ENCODE measurements around the gene PITPNC1. TPM values are rescaled to one million over a fixed set of nuclear protein-coding genes. Genes with fewer than 3 reads are reported as not detected.
"Not testable (repeated sequence)": the region's sequence is repeated elsewhere in the genome, so short reads cannot be mapped to it uniquely, and the experiment has no call there.

Gene PITPNC1
- total RNA-seq, 1 donor from 2014 or later = 8.1 TPM

GRCh38 chr17:67491009-67491680 lies 114.1 kb downstream of the PITPNC1 start:
- no peaks in the 10 kb centered on the region for H3K27me3 ChIP-seq
- H3K27ac ChIP-seq = peak overlapping the region; percentile 69
- no peaks in the 10 kb centered on the region for H3K9me3 ChIP-seq
- peaks cover 41% of the 10 kb centered on the region for H3K4me1 ChIP-seq
- peak overlapping the region in 1 of 2 donors; percentile 16 for H3K4me3 ChIP-seq
- TF ChIP-seq POLR2A (IDR thresholded peaks at IDR 0.05) = no peak
- TF ChIP-seq POLR2AphosphoS5 (IDR thresholded peaks at IDR 0.05; ENCODE audit: insufficient read depth in 1 of 2, low read depth in 1 of 2) = peak; percentile 29 to 94
- no peaks in the 10 kb centered on the region for H3K36me3 ChIP-seq
- intact Hi-C loops (cut with DNase I) = no loop called here
- peak in 1 of 2 donors; percentile 94 for DNase-seq (ENCODE audit: extremely low spot score in 2 of 2)

GRCh38 chr17:67491681-67492024 lies 114.6 kb downstream of the PITPNC1 start:
- H3K27ac ChIP-seq = peak overlapping the region; percentile 69
- H3K4me3 ChIP-seq = no peak overlapping the region
- DNase-seq (ENCODE audit: extremely low spot score in 2 of 2) = peak in 1 of 2 donors; percentile 77

DNA sequence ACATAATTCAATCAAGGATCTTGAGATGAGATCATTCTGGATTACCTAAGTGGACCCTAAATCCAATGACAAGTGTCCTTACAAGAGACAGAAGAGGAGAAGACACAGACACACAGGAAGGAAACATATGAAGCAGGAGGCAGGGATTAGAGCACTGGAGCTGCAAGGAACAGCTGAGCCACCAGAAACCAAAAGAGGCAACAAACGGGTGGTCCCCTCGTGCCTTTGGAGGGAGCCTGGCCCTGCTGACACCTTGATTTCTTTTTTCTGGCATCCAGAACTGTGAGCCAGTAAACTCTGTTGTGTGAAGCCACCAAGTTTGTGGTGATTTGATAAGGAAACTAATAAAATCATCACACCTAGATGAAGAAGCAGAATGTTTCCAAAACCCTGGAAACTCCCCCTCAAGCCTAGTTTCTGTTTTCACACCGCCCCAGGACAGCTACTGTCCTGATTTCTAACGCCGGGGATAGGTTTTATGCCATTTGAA lies 115.2 kb downstream of the PITPNC1 start:
- H3K4me3 ChIP-seq = peak overlapping the region in 1 of 2 donors; percentile 1
- peak overlapping the region; percentile 15 for H3K27ac ChIP-seq
- no peak for TF ChIP-seq POLR2AphosphoS5 (IDR thresholded peaks at IDR 0.05; ENCODE audit: insufficient read depth in 1 of 2, low read depth in 1 of 2)
- no peak for TF ChIP-seq CTCF (IDR thresholded peaks at IDR 0.05)
- TF ChIP-seq POLR2A (IDR thresholded peaks at IDR 0.05) = no peak
- peaks cover 36% of the 10 kb centered on the region for H3K4me1 ChIP-seq
- H3K9me3 ChIP-seq = no peaks in the 10 kb centered on the region
- DNase-seq (ENCODE audit: extremely low spot score in 2 of 2) = peak in 1 of 2 donors; percentile 58
- intact Hi-C loops (cut with DNase I) = no loop called here
- no peaks in the 10 kb centered on the region for H3K27me3 ChIP-seq
- no peaks in the 10 kb centered on the region for H3K36me3 ChIP-seq

More at GRCh38 chr17:67491681-67492024, 114.6 kb downstream of the PITPNC1 start:
- no peak for TF ChIP-seq CTCF (IDR thresholded peaks at IDR 0.05)
- no peak for TF ChIP-seq POLR2AphosphoS5 (IDR thresholded peaks at IDR 0.05; ENCODE audit: insufficient read depth in 1 of 2, low read depth in 1 of 2)
- no peak for TF ChIP-seq POLR2A (IDR thresholded peaks at IDR 0.05)
- intact Hi-C loops (cut with DNase I) = no loop called here
- Histone ChIP-seq H3K9me3 (no peaks in the 10 kb centered on the region), H3K27me3 (no peaks in the 10 kb centered on the region), H3K36me3 (no peaks in the 10 kb centered on the region), H3K4me1 (peaks cover 41% of the 10 kb centered on the region)

- TF ChIP-seq POLR2A (IDR thresholded peaks at IDR 0.05) (no peak), POLR2AphosphoS5 (IDR thresholded peaks at IDR 0.05; ENCODE audit: insufficient read depth in 1 of 2, low read depth in 1 of 2) (no peak), CTCF (IDR thresholded peaks at IDR 0.05) (no peak)
- peak overlapping the region in 1 of 2 donors; percentile 1 for H3K4me3 ChIP-seq
- intact Hi-C loops (cut with DNase I) = no loop called here
- H3K9me3 ChIP-seq = no peaks in the 10 kb centered on the region
- H3K4me1 ChIP-seq = peaks cover 29% of the 10 kb centered on the region
- no peaks in the 10 kb centered on the region for H3K36me3 ChIP-seq
- no peaks in the 10 kb centered on the region for H3K27me3 ChIP-seq
- no peak for DNase-seq (ENCODE audit: extremely low spot score in 2 of 2)
- H3K27ac ChIP-seq = peak overlapping the region; percentile 15
Observed at GRCh38 chr17:67492824-67493517, 115.9 kb downstream of the PITPNC1 start.

GRCh38 chr17:67493812-67494211 lies 116.7 kb downstream of the PITPNC1 start:
- TF ChIP-seq CTCF (IDR thresholded peaks at IDR 0.05) (no peak), POLR2A (IDR thresholded peaks at IDR 0.05) (no peak), POLR2AphosphoS5 (IDR thresholded peaks at IDR 0.05; ENCODE audit: insufficient read depth in 1 of 2, low read depth in 1 of 2) (no peak)
- Histone ChIP-seq H3K4me1 (peaks cover 24% of the 10 kb centered on the region), H3K27ac (no peak overlapping the region), H3K27me3 (no peaks in the 10 kb centered on the region), H3K9me3 (no peaks in the 10 kb centered on the region), H3K36me3 (no peaks in the 10 kb centered on the region), H3K4me3 (no peak overlapping the region)
- intact Hi-C loops (cut with DNase I) = no loop called here
- DNase-seq (ENCODE audit: extremely low spot score in 2 of 2) = no peak

DNA sequence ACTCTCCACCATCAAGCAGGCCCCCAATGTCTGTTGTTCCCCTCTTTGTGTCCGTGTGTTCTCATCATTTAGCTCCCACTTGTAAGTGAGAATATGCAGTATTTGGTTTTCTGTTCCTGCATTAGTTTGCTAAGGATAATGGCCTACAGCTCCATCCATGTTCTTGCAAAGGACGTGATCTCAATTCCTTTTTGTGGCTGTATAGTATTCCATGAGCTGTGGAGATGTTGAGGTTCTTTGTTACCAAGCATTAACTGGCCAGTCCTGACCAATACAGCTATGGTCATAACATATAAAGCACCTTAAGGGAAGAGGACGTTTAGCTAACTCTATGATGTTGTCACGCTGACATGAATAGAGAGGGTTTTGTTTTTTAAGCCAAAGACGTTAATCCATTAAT lies 118.5 kb downstream of the PITPNC1 start:
- H3K9me3 ChIP-seq; H3K4me3 ChIP-seq; DNase-seq (ENCODE audit: extremely low spot score in 2 of 2); H3K27ac ChIP-seq; H3K27me3 ChIP-seq; intact Hi-C loops (cut with DNase I); H3K36me3 ChIP-seq: not testable (repeated sequence)
- H3K4me1 ChIP-seq = peaks cover 20% of the 10 kb centered on the region
